HUDEP-2 (cell line): ENCODE results near the gene TEDC1.

Experiments used
- DNase-seq, 76 experiments: peaks; one replicate each; lab custom pipeline; 2025; ENCODE audit not compliant: unreplicated experiment in 76 of 76; lab: John Stamatoyannopoulos, UW

Gene TEDC1

DNA sequence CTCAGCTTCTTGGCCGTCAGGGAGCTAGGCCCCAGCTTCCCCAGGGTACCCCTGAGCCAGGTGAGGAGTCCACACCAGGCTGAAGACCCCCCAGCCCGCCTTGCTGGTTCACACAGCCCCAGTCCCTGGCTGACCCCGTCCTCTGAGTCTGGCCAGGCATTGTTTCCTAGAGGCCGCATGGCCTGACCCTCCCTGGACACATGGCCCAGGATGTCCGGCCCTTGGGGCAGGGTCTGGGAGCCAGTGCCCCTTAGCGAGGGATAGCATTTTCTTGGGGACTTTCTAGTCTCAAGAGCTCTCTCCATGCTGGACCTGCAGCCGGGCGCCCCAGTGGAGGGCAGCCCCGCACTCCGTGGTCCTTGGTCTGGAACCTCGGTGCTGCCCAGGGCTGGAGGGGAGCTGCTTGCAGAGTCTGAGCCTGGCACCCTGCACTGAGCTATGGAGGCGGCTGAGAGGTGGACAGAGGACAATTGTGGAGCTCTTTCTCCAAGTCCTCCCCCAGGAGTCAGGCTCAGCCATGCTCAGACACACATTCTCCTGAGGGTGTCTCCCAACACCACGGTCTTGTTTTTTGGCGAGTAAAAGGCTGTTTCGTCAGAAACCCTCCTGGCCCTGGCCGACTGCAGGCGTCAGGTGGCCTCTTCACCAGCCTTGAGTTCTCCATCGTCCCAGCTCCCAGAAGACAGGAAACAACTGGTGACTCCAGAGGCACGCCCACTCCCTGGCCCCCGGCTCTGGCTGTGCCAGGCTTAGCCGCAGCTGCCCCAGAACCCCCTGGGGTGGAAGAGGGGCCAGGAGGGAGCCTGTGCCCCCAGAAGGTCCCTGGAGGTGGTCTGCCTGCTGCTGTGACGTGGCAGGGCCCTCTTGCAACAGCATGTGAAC is 34.1 kb upstream of the TEDC1 start:
- no peak for DNase-seq

DNA sequence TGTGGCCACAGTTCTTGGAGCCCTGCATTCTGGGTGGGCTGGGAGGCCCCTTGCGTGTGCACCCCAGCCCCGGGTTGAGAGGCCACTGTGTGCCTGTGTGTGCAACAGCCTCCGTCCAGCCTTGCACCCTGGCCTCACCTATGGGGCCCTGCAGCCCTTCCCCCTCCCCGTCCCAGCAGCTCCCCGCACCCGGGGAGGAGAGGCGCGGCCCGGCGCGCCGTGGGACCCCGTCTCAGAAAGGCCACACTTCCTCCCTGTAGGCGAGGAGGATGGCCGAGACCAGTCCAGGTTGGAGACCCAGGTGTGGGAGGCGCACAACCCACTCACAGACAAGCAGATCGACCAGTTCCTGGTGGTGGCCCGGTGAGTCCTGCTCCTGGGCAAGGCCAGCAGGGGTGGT is 33.0 kb upstream of the TEDC1 start:
- DNase-seq, result no peak

DNA sequence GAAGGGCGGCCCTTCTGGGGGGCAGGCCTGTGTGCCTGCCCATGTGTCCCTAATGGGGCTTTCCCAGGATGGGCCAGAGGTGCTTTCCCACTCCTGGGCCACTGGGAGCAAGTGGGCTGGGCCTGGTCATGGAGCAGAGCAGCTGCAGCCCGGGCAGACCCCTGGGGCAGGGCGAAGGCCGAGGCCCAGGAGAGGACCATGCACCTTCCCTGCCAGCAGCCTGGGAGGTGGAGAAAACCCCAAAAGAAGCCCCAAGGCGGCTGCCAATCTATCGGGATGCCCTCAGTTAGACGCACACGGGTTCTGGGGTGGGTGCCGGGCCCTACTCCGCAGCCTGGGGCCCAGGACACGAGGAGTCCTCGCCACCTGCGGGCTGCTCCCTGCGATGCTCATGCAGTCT is 32.5 kb upstream of the TEDC1 start:
- DNase-seq, result no peak

DNA sequence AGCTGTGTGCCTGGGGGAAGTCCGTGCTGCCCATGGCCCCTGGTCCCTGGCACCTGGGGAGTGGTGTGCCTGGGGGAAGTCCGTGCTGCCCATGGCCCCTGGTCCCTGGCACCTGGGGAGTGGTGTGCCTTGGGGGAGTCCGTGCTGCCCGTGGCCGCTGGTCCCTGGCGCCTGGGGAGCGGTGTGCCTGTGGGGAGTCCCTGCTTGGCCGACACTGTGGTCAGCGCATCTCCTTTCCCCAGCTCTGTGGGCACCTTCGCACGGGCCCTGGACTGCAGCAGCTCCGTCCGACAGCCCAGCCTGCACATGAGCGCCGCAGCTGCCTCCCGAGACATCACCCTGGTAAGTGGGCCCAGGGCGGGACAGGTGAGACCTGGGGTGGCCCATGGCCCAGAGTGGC is 30.9 kb upstream of the TEDC1 start:
- DNase-seq, result no peak

DNA sequence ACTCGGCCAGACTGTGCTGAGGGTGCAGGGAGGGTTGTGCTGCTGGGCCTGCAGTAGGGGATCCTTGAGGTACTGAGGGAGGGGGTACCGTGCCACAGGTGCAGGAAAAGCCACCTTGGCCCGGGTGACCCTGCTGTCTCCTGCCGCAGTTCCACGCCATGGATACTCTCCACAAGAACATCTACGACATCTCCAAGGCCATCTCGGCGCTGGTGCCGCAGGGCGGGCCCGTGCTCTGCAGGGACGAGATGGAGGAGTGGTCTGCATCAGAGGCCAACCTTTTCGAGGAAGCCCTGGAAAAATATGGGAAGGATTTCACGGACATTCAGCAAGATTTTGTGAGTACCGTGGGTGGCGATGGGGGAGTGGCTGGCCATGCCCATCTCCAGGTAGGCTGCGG is 30.4 kb upstream of the TEDC1 start:
- no peak for DNase-seq

DNA sequence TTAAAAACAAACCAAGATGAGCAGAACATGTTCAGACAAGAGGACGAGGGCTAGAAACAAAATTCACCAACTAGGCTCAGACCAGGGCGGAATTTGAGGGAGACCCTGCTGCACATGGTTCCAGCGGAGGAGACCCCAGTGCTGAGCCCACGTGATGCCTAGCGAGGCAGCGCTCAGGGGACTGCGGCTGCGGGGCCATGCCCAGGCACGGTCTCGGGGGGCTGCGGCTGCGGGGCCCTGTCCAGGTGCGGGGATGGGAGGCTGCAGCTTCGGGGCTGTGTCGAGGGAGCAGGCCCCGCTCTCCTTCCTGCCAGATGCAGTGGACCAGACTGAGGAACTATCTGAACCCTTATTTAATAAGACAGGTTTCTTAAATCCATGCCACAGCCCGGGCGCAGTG is 29.1 kb upstream of the TEDC1 start:
- no peak for DNase-seq

DNA sequence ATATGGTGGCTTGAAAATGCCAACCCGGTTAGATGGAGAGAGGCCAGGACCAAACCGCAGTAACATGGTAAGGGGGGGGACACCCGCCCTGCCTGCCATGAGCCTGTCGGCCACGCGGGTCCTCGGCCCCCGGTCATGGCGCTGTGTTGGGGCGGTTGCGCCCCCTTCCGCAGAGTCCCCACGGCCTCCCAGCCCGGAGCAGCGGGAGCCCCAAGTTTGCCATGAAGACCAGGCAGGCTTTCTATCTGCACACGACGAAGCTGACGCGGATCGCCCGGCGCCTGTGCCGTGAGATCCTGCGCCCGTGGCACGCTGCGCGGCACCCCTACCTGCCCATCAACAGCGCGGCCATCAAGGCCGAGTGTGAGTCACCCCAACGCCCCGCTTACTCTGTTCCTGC is 26.5 kb upstream of the TEDC1 start:
- DNase-seq, result no peak

DNA sequence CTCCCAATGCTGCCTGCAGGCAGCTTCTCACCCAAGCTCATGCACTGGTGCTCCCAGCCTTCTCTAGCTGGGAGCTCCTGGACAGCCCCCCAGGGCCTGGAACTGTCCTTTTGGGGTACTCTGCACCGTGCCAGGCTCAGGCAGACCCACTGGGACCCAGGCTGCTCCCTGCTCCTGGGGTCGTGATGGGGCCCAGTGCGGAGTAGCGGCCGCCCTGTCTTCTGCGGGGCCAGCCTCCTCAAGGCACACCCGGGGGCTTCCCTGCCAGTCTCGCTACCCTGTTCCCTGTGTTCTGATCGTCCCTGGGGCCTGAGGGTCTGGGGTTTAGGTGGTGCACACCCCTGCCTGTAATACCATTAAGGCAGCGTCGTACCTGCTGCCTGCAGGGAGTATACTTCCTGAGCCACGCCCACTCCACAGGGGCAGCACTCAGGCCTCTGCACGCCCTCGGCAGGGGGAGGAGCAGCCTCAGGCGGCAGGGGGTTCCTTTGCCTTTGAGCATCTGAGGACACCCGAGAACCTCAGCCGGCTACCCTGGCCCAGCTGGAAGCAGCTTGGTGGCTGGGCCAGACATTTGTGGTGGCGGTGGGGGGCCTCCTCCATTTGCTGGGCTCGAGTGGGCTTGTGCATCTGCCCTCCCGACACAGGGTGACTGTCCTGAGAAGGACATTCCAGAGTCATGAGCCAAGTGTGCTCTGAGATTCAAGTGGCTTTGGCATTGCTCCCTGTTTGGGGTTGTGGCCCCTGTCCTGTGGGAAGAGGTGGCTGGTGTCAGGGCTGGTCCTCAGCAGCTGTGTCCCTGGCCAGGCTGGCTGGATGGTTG is 25.6 kb upstream of the TEDC1 start:
- no peak for DNase-seq

DNA sequence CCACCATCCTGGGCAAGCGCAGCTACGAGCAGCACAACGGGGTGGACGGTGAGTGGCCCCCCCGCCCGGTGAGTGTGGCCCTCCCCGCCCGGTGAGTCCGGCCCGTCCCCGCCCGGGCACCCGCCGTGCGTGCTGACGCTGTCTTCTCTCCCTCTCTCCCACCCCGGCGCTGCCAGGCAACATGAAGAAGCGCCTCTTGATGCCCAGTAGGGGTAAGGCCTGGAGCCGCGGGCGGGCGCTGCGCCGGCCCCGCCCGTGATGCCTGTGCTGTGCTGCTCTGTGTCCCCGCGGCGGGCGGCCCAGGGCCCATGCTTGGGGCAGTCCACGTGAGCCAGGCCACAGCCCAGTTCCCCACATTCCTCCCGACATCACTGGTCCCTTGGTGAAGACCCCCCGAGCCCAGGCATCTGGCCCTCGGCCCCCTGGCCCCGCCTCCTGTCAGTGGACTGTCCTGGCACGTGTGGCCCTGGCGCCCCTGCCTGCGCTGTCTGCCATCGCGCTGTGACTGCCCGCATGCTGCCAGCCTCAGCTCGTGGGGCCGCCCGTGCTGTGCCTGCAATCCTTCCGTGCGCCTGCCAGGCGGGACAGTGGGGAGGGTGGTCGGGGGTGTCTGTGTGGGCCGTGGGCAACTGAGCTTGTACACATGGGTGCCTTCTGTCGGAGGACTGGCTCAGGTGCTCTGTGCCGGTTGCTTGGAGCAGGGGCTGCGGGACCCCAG is 24.4 kb upstream of the TEDC1 start:
- DNase-seq, result no peak

DNA sequence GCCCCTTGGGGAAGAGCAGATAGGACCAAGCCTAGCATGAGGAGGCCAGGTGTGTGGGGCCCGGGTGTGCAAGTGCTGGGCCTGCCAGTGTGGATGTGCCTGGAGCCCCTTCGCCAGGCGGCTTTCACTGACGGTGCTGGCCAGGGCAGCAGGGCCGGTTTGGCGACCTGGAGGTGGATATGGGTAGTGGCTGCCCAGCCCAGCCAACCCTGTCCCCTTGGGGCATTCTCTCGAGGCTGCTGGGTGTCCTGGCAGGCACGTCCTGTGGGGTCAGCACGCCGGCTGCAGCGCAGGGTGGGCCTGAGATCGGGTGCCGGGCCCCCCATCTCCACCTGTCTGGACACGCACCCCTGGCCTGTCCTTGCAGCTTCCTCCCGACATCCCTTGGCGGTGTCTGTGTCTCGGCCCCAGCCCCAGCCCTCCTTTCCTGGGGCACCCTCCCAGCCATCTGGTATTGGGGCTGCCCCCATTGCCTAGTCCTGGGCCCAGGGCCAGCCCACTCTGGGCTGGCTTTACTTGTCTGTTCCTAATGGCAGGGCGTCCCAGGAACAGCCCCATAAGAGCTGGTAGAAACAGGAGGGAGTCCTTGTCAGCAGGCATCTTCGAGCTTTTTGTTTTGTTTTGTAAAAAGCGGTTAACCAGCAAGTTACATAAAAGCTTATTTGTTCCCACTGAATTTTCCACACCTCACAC is 23.7 kb upstream of the TEDC1 start:
- DNase-seq, result no peak

DNA sequence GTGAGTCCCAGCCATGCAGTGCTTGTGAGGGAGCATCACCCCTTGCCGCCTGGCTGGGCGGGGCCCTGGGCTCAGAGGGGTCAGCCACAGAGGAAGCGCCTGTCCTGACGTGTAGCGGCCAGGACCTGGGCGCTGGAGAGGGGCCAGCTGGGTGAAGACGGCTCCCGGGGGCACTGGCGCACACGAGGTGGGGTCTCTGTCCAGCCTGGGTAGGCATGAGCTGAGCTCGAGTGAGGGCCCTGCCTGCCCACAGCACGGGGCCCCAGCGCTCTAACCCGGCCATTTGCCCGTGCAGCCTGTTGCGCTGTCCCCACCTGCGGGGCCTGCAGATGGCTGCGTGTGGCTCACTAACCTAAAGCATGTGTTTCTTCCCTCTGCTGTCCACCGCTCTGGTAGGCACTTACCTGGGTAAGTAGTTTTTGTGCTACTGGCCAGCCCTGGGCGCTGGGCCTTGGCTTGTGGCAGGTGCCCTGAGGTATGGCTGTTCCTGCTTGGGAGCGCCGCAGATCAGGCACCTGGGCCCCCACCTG is 23.0 kb upstream of the TEDC1 start:
- no peak for DNase-seq

DNA sequence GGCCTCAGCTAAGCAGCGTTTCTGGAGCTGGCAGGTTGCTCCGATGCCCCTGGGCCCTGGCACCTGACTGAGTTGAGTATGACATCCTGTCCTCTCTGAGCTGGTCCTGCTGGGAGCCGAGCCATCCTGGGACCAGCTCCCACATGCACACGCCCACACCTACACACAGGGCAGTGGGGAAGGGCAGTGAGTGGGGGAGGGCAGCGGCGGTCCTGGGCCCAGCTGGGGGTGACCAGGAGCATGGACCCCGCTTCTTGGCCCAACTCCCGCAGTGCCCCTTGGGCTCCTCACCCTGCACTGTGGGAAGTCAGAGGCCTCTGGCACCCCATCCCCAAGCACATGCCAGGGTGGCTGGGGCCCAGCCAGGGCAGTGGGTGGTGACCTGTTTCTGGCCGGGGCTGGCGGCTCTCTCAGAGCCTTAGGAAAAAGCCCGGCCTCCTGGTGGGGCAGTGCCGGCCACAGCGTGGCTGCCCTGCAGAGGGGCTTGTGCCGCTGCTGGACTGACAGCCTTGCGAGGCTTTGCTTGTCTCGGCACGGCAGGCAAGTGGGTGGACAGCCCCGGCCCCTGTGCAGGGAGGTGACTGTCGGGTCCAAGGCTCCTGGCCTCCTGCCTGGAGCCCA is 22.3 kb upstream of the TEDC1 start:
- no peak for DNase-seq

DNA sequence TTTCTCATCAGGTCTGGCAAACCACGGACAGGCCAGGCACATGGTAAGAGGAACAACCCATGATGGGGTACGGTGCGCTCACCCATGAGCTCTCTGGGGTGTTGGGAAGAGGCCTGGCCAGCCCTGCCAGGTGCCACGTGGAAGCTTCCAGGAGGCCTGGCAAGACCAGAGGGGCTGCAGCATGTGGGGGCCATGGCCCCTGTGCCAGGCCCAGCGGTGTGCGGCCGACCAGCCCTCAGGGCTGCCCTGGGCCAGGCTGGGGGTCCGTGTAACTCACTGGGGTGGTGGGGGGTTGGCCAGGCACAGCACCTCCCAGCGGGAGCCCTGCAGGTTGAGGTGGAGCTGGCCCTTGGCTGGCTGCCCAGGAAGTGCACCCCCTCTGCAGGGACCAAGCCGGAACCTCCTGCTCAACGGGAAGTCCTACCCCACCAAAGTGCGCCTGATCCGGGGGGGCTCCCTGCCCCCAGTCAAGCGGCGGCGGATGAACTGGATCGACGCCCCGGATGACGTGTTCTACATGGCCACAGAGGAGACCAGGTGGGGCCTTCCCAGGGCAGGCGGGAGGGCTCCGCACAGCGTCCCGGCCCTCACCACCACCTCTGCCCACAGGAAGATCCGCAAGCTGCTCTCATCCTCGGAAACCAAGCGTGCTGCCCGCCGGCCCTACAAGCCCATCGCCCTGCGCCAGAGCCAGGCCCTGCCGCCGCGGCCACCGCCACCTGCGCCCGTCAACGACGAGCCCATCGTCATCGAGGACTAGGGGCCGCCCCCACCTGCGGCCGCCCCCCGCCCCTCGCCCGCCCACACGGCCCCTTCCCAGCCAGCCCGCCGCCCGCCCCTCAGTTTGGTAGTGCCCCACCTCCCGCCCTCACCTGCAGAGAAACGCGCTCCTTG is 21.3 kb upstream of the TEDC1 start:
- DNase-seq, result no peak

DNA sequence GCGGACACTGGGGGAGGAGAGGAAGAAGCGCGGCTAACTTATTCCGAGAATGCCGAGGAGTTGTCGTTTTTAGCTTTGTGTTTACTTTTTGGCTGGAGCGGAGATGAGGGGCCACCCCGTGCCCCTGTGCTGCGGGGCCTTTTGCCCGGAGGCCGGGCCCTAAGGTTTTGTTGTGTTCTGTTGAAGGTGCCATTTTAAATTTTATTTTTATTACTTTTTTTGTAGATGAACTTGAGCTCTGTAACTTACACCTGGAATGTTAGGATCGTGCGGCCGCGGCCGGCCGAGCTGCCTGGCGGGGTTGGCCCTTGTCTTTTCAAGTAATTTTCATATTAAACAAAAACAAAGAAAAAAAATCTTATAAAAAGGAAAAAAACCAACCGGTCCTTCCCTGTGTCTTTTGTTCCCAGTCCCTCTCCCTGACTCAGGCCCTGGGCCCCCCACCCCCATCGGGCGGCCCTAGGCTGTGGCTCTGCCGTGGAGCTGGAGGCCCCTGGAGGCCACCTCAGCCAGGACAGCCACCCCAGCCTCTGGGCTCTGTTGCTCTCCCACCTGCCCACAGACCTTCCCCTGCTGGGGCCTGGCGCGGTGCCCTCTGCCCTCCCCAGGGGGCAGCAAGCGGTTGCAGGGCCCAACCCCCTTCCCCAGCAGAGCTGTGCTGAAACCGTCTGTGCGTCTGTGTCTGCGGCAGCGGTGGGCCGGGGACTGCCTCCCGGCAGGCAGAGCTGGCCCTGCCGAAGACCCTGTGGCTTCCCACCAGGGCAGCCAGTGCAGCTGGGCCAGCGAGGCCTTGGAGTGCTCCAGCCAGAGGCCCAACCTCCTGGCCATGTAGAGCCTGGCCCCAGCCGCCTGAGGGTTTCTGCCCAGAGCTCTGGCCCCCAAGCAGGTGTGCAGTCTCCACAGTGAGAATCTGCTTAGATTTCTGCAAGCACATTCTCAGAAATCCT is 20.4 kb upstream of the TEDC1 start:
- no peak for DNase-seq

DNA sequence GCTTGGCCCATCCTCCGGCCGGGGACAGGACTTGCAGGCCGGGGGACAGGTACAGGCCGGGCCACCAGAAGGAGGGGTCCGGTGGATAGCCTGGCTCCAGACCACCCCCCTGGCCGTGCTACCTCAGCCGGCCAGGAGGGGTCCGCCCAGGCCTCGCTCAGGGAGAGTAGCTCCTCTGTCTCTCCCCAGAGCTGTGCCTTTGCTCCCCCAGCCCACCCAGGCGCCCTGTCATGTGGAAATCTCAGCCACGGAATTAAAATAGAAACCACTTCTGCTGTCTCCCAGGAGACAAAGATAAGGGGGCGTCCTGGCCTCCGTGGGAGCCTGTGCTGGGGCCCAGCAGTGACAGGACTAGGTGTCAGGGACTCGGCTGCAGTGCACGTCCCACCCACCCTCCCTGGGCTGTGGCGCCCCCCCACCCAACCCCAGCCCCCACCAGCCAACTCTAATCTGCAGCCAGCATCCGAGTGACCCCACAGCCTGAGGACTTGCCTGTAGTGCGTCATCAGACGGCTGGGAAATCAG is 19.7 kb upstream of the TEDC1 start:
- DNase-seq, result no peak

DNA sequence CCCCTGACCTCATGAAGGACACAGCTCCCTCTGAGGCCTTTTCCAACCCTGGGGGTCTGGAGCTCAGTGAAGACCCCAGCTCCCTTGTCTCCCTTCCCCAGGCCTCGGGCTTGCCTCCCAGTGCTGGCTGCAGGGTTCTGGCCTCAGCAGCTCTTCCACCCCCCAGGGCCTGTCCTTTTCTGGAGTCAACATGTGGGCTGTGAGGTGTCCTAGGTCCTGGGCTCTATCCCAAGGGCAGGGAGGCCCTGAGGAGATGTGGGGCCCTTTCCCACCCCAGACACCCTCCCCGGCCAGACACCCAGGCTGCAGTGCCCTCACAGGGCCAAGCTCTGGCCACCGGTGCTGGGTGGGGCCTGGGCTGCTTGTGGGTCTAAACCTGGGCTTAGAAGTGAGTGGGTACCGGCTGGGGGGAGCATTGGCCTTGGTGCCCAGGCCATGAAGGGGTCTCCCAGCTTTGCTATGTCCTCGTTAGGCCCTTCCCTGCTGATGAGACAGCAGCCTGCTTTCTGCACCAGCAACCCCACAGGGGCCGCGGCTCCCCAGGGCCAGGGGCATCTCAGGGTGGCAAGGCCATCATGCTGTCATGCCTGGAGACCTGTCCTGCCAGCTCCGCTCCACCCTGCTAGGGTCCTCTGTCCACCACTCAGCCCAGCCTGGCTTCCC is 19.1 kb upstream of the TEDC1 start:
- DNase-seq, result peak in 1 of 76 experiments; percentile 6

DNA sequence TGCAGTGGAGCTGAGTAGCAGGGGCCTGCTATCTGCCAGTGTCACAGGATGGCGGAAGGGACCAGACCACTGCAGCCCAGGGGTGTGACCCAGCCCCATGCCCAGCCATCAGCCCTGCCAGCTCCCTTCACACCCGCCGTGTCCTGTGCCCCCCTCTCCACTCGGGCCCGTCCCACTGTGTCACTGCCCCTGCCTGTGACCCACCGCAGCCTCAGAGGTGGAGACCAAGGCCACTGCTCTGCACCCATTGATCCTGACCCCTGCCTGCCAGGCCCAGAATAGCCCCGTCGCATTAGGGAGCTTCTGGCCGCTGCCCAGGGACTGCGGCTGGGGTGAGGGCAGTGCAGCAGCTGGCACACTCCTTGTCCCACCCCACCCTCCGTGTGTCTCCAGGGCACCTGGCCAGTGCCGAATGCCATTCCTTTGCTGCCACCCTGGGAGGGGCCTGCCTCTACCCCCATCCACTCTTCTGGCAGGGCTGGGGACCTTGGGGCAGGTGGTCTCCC is 18.5 kb upstream of the TEDC1 start:
- DNase-seq, result no peak
